Testis (tissue), 3 donors: Measurements from ENCODE around the gene MEG3. TPM values are rescaled to one million over a fixed set of nuclear protein-coding genes. Genes with fewer than 3 reads are reported as not detected.

Source experiments
- DNase-seq: peaks from one replicate; pipeline ENCODE4 v3.0.0-alpha.2; 2019
- H3K27ac ChIP-seq, 2 donors: fragments of 200-600 bp; sonication (generic); one replicate each; pipeline ENCODE4 v1.5.1; 2019
- H3K27me3 ChIP-seq: fragments of 200-600 bp; sonication (generic); one replicate; pipeline ENCODE4 v1.5.1; 2019
- H3K36me3 ChIP-seq: fragments of 200-600 bp; sonication (generic); one replicate; pipeline ENCODE4 v1.5.1; 2017; ENCODE audit warnings: low read depth; ENCODE audit errors: missing control alignments
- H3K4me1 ChIP-seq: fragments of 200-600 bp; sonication (generic); one replicate; pipeline ENCODE4 v1.5.1; 2019
- H3K4me3 ChIP-seq, 2 donors: fragments of 200-600 bp; sonication (generic); one replicate each; pipeline ENCODE4 v1.5.1; 2017 to 2019
- H3K9me3 ChIP-seq: fragments of 200-600 bp; sonication (generic); one replicate; pipeline ENCODE4 v1.5.1; 2017
- CTCF ChIP-seq, 3 experiments: fragments of 450-650 bp in 2 of 3; fragments of 200-600 bp in 1 of 3; sonication (generic) in 1 of 3; IDR thresholded peaks; one replicate each; pipeline ENCODE4 v1.5.1; 2016 to 2019; ENCODE audit warnings: antibody characterized with exemption in 3 of 3, mild to moderate bottlenecking in 2 of 3, moderate library complexity in 1 of 3
- POLR2A ChIP-seq: fragments of 450-650 bp; IDR thresholded peaks from one replicate; pipeline ENCODE4 v1.6.1; 2017; ENCODE audit warnings: antibody characterized with exemption, mild to moderate bottlenecking, moderate library complexity
- WGBS, 2 donors: methylation state at CpG; one replicate each; pipeline ENCODE4 v1.1.5; 2018; 5-methylcytosine and 5-hydroxymethylcytosine counted together
- intact Hi-C: fragments of 100-400 bp; cut with DNase I; formaldehyde crosslinking; loops from one replicate; pipeline ENCODE4 v1.15.1; 2023; ENCODE audit warnings: low total_unique reads
- polyA plus RNA-seq: library from polyadenylated mRNA; stranded (reverse); fragments of 350-450 nt; fragmentation: Illumina TruSeq; extraction: RNeasy Lipid Tissue Mini Kit (QIAGEN cat#74804); gene quantifications from one replicate; pipeline ENCODE4 v1.2.3, GENCODE V29; 2014; ENCODE audit warnings: low read depth, low replicate concordance; ENCODE audit not compliant: insufficient read depth
- total RNA-seq, 2 donors: library from RNA; depleted of rRNA; stranded (reverse); fragments of >200 nt; gene quantifications; one replicate each; pipeline ENCODE4 v1.2.3, GENCODE V29; 2016

The MEG3 gene
- total and polyA plus RNA-seq, 3 donors from 2014 or later: 107 to 324 (median 228) TPM

- no peaks in the 10 kb centered on the region for H3K27me3 ChIP-seq
- H3K4me3 ChIP-seq: no peak overlapping the region
- no peaks in the 10 kb centered on the region for H3K4me1 ChIP-seq
- no peak overlapping the region for H3K27ac ChIP-seq
- 83 to 100% methylated on average over 4 to 19 of the region's 19 CpGs for WGBS, 2 donors
- DNase-seq: no peak
- intact Hi-C loops: no loop called here
- H3K36me3 ChIP-seq: no peaks in the 10 kb centered on the region
- no peaks in the 10 kb centered on the region for H3K9me3 ChIP-seq
- no peak for TF ChIP-seq CTCF (IDR thresholded peaks at IDR 0.05)
- TF ChIP-seq POLR2A: no peak
Measured at GRCh38 chr14:100860556-100861187, 34.8 kb downstream of the MEG3 start.

GRCh38 chr14:100861188-100861936 is 35.4 kb downstream of the MEG3 start:
- Histone ChIP-seq H3K36me3 (no peaks in the 10 kb centered on the region), H3K4me3 (no peak overlapping the region), H3K4me1 (no peaks in the 10 kb centered on the region), H3K9me3 (no peaks in the 10 kb centered on the region), H3K27ac (no peak overlapping the region), H3K27me3 (no peaks in the 10 kb centered on the region)
- TF ChIP-seq CTCF (IDR thresholded peaks at IDR 0.05) (no peak), POLR2A (no peak)
- 92 to 93% methylated on average over 9 to 16 of the region's 16 CpGs for WGBS, 2 donors
- intact Hi-C loops: no loop called here
- no peak for DNase-seq

GRCh38 chr14:100861937-100862247 is 36.0 kb downstream of the MEG3 start:
- WGBS, 2 donors: 94 to 97% methylated on average over 2 of the region's 2 CpGs

GRCh38 chr14:100862277-100862676 is 36.4 kb downstream of the MEG3 start:
- no peaks in the 10 kb centered on the region for H3K36me3 ChIP-seq

More at GRCh38 chr14:100861937-100862247, 36.0 kb downstream of the MEG3 start:
- Histone ChIP-seq H3K4me3 (no peak overlapping the region), H3K4me1 (no peaks in the 10 kb centered on the region), H3K36me3 (no peaks in the 10 kb centered on the region), H3K27ac (no peak overlapping the region), H3K27me3 (no peaks in the 10 kb centered on the region), H3K9me3 (no peaks in the 10 kb centered on the region)
- TF ChIP-seq CTCF (IDR thresholded peaks at IDR 0.05) (no peak), POLR2A (no peak)
- no peak for DNase-seq
- intact Hi-C loops: no loop called here

More at GRCh38 chr14:100862277-100862676, 36.4 kb downstream of the MEG3 start:
- Histone ChIP-seq H3K9me3 (no peaks in the 10 kb centered on the region), H3K27me3 (no peaks in the 10 kb centered on the region), H3K4me1 (no peaks in the 10 kb centered on the region), H3K27ac (no peak overlapping the region), H3K4me3 (no peak overlapping the region)
- intact Hi-C loops: no loop called here
- 84 to 94% methylated on average over 3 of the region's 3 CpGs for WGBS, 2 donors
- TF ChIP-seq CTCF (IDR thresholded peaks at IDR 0.05) (no peak), POLR2A (no peak)
- no peak for DNase-seq
